Activated B cell treated with CpG ODN at 0.5 μM for 24 hours (primary cell): ENCODE measurements around the gene SPTSSA. TPM values are rescaled to one million over a fixed set of nuclear protein-coding genes. Genes with fewer than 3 reads are reported as not detected.

Experiments used
- ATAC-seq: fragments of 200-7000 bp; cut with Tn5 transposase; one replicate; pipeline ENCODE4 v1.10.0; 2021; ENCODE audit warnings: low read depth, mild to moderate bottlenecking, moderate library complexity
- CTCF ChIA-PET: fragments of 350-600 bp; sonication (Branson Sonifier 250); formaldehyde crosslinking; loops from one replicate; lab custom pipeline; 2021; ENCODE audit warnings: antibody characterized with exemption; lab: Charles Lee
- POLR2A ChIA-PET: fragments of 350-600 bp; sonication (Branson Sonifier 250); formaldehyde crosslinking; loops from one replicate; lab custom pipeline; 2021; ENCODE audit warnings: antibody characterized with exemption; lab: Charles Lee
- DNase-seq: peaks from one replicate; pipeline ENCODE4 v3.0.0; 2022
- H3K27ac Mint-ChIP-seq: one replicate; pipeline ENCODE4 v1.8.0; 2020; ENCODE audit warnings: mixed read lengths
- H3K27me3 Mint-ChIP-seq: one replicate; pipeline ENCODE4 v1.8.0; 2021; ENCODE audit warnings: mixed read lengths
- H3K36me3 Mint-ChIP-seq: one replicate; pipeline ENCODE4 v1.8.0; 2021; ENCODE audit warnings: low read depth, mixed read lengths
- H3K4me1 Mint-ChIP-seq: one replicate; pipeline ENCODE4 v1.8.0; 2021; ENCODE audit warnings: mixed read lengths
- H3K4me3 Mint-ChIP-seq: one replicate; pipeline ENCODE4 v1.8.0; 2020; ENCODE audit warnings: mild to moderate bottlenecking, mixed read lengths
- H3K9me3 Mint-ChIP-seq: one replicate; pipeline ENCODE4 v1.8.0; 2020; ENCODE audit warnings: mixed read lengths
- intact Hi-C: fragments of 100-400 bp; cut with micrococcal nuclease; formaldehyde crosslinking; loops from one replicate; pipeline ENCODE4 v1.15.1; 2024
- total RNA-seq: library from RNA; stranded (reverse); gene quantifications from 2 replicates; pipeline ENCODE4 v1.2.3, GENCODE V29; 2022
- TF ChIP-seq, protein P1 (sequence below): fragments of 200-600 bp; IDR thresholded peaks from one replicate; pipeline ENCODE4 v1.8.0; 2022; ENCODE audit warnings: antibody characterized with exemption, mild to moderate bottlenecking

The SPTSSA gene
- total RNA-seq, 1 donor from 2014 or later, result 6.2 TPM

DNA sequence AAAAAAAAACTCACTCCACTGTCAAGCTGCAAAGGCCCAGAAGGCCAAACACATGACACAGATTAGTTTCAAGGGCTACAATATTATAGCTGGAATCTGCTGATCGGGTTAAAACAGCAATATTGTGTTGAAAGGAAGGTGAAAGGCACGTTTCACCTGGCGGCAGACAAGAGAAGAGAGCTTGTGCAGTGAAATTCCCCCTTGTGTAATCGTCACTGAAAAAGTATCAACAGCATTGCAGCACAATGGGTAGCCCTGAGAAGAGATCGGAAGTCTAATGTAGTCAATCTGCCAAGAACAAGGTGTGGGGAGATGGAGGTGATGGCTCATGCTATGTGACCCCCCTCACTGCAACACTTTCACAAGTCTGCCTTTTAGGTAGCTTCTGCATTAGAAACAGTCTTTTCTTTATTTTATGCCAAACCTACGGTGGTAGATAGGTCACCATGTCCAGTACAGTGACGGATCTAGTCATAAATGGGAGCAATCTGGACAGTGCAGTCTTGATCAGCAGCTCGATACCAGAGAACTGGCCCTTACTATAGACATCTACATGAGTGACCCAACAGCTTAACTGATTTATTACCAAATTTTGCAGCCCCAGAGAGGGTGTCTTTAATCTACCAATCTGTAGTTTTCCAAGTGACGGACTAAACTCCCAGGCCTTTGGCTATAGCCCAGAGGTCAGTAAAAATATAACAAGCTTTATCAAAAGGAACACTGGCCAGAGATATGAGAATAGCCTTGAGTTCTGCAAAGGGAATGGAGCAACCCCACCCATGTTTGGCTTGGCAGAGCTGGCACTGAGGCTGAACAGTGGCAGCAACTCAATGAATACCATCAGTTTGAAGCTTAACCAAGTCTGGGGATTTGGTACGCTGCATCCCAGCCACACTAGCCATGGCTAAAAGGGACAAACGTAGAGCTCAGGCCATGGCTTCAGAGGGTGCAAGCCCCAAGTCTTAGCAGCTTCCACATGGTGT lies 35.4 kb downstream of the SPTSSA start:
- no peaks in the 10 kb centered on the region for H3K36me3 Mint-ChIP-seq
- TF ChIP-seq, protein P1, sequence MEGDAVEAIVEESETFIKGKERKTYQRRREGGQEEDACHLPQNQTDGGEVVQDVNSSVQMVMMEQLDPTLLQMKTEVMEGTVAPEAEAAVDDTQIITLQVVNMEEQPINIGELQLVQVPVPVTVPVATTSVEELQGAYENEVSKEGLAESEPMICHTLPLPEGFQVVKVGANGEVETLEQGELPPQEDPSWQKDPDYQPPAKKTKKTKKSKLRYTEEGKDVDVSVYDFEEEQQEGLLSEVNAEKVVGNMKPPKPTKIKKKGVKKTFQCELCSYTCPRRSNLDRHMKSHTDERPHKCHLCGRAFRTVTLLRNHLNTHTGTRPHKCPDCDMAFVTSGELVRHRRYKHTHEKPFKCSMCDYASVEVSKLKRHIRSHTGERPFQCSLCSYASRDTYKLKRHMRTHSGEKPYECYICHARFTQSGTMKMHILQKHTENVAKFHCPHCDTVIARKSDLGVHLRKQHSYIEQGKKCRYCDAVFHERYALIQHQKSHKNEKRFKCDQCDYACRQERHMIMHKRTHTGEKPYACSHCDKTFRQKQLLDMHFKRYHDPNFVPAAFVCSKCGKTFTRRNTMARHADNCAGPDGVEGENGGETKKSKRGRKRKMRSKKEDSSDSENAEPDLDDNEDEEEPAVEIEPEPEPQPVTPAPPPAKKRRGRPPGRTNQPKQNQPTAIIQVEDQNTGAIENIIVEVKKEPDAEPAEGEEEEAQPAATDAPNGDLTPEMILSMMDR, result no peak
- ATAC-seq, result no peak
- H3K27me3 Mint-ChIP-seq, result no peaks in the 10 kb centered on the region
- H3K27ac Mint-ChIP-seq, result no peak overlapping the region
- no peak for DNase-seq
- intact Hi-C loops, result no loop called here
- ChIA-PET CTCF (no interaction called here), POLR2A (no interaction called here)
- H3K4me3 Mint-ChIP-seq, result no peak overlapping the region
- no peaks in the 10 kb centered on the region for H3K4me1 Mint-ChIP-seq
- H3K9me3 Mint-ChIP-seq, result peaks cover under 1% of the 10 kb centered on the region

DNA sequence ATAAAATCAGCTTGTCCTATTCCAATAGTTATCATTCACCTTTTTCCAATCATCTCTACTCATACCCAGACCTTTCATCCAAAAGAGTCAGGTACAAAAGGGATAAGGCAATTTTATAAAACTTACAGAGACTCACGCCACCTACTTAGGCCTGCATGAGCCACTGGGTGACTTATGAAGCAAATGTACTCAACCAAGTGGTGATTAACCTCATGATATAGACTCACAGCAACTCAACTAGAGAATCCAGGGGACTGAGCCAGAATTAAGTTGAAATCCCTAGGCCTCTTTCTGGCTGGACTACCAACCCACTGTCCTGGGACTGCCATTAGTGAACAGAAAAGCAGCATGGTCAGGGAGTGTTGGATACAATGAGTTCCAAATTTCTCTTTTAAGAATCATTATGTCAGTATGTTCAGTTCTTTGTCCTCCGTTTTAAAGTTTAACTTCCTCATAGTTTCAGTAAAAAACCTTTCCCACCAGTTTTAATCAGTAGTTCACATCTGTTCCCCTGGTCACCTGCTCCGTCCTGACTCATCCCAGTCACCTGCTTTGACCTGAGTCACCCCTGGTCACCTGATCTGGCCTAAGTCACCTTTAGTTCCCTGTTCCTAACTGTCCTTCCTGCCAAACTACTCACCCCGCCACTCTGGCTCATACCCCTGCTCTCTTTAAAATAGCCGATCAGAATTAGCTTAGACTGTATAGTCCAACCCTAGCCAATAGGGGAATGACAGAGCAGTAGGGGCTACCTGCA lies 36.8 kb downstream of the SPTSSA start:
- Mint-ChIP-seq H3K4me1 (no peaks in the 10 kb centered on the region), H3K9me3 (peaks cover 9% of the 10 kb centered on the region), H3K27me3 (no peaks in the 10 kb centered on the region), H3K36me3 (no peaks in the 10 kb centered on the region), H3K27ac (no peak overlapping the region), H3K4me3 (no peak overlapping the region)
- ATAC-seq (no peak), DNase-seq (no peak)
- ChIA-PET POLR2A (no interaction called here), CTCF (no interaction called here)
- TF ChIP-seq, protein P1, result no peak
- intact Hi-C loops, result no loop called here

DNA sequence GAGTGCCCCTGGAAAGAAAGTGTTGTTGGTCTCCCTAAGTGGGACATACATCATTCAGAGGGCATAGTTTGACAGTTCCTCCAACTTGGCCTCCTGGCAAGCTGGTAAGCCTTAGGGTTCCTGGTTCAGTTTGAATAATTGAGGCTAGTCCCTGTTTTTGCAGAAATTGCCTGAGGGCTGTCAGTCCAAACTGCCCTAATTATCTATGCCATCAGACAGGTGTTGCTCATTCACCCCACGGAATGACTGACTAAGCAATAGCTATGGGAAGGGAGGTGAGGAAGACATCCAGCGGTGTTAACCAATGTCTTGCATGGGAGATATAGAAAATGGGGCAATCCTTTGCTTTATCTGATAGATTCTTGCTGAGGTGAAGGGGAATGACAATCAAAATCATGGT lies 37.6 kb downstream of the SPTSSA start:
- TF ChIP-seq, protein P1, result no peak
- no peak for ATAC-seq
- Mint-ChIP-seq H3K36me3 (no peaks in the 10 kb centered on the region), H3K4me3 (no peak overlapping the region), H3K27me3 (no peaks in the 10 kb centered on the region), H3K27ac (no peak overlapping the region), H3K4me1 (no peaks in the 10 kb centered on the region), H3K9me3 (peaks cover 9% of the 10 kb centered on the region)
- POLR2A ChIA-PET, result no interaction called here
- intact Hi-C loops, result no loop called here
- CTCF ChIA-PET, result no interaction called here
- DNase-seq, result no peak

DNA sequence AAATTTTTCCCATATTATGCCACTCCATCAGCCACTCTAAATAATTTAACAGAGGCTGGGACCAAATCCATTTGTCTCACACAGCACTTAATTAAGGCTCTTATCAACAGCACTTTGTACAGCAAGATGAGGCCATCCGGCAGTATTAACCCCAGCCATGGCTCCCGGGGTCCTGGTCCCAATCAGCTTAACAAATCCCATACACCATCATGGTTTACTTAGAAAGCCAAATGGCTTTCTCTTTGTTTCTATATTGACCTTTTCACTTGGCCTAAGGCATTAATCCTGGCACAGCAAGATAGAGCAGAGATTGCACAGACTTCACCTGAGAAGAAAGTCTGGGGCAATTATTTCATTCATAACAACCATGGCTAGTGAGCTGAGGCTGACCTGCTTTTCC lies 38.6 kb downstream of the SPTSSA start:
- no peaks in the 10 kb centered on the region for H3K27me3 Mint-ChIP-seq
- intact Hi-C loops, result no loop called here
- no peak overlapping the region for H3K4me3 Mint-ChIP-seq
- no peaks in the 10 kb centered on the region for H3K4me1 Mint-ChIP-seq
- CTCF ChIA-PET, result no interaction called here
- no peak for ATAC-seq
- H3K9me3 Mint-ChIP-seq, result peaks cover 9% of the 10 kb centered on the region
- no peak for DNase-seq
- POLR2A ChIA-PET, result no interaction called here
- H3K27ac Mint-ChIP-seq, result no peak overlapping the region
- H3K36me3 Mint-ChIP-seq, result no peaks in the 10 kb centered on the region
- TF ChIP-seq, protein P1, result no peak

DNA sequence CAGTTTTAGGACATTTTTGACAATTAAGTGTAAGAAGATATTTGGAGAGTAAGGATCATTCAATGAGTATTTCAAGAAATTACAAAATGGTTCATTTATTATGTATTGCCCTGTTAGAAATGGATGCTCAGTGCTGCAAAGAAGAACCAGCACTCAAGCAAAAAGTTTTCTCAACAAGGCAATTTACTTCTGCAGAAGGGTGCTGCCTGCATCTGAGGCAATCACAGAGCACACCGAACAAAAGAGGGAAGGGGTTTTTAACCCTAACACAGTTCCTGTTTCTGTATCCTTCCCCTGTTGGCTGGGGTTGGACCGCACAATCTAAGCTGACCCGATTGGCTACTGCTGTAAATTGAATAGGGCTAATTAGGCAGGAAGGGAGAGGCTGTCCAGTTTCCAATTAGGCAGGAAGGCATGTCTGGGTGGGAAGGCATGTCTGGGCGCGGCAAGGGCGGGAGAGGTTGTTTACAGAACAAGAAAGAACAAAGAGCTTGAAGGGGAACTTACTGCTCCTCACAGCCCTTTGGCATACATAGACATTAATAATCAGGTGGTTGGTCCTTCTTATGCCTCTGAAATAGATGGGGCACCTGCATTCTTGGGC lies 41.4 kb downstream of the SPTSSA start:
- Mint-ChIP-seq H3K9me3 (peaks cover 11% of the 10 kb centered on the region), H3K4me3 (no peak overlapping the region), H3K27me3 (peaks cover 3% of the 10 kb centered on the region), H3K27ac (no peak overlapping the region), H3K4me1 (no peaks in the 10 kb centered on the region), H3K36me3 (no peaks in the 10 kb centered on the region)
- DNase-seq, result no peak
- no peak for ATAC-seq
- ChIA-PET POLR2A (no interaction called here), CTCF (no interaction called here)
- intact Hi-C loops, result no loop called here
- TF ChIP-seq, protein P1, result no peak
